Caco-2 (cell line): ENCODE results near the gene CLCN5. TPM values are rescaled to one million over a fixed set of nuclear protein-coding genes. Genes with fewer than 3 reads are reported as not detected.

Experiments used
- BruUV-seq: library from RNA; stranded (reverse); fragments of 400-500 nt; replicated peaks from 2 replicates; lab custom pipeline; 2021; lab: Mats Ljungman, UMichigan
- CTCF ChIA-PET: fragments of 300-600 bp; sonication (Branson Sonifier 250); formaldehyde crosslinking; loops from one replicate; lab custom pipeline; 2022; ENCODE audit warnings: antibody characterized with exemption; lab: Charles Lee
- POLR2A ChIA-PET: fragments of 300-600 bp; sonication (Branson Sonifier 250); formaldehyde crosslinking; loops from one replicate; lab custom pipeline; 2022; ENCODE audit warnings: antibody characterized with exemption; lab: Charles Lee
- DNase-seq, 2 experiments: peaks; one replicate each; pipeline versions ENCODE4 v3.0.0 to v3.0.0-alpha.2; 2020 to 2022
- H3K27me3 ChIP-seq: replicated peaks from 2 replicates; pipeline ENCODE4 v1.6.0; 2011; ENCODE audit warnings: low read length; ENCODE audit not compliant: control insufficient read depth, insufficient read depth
- H3K36me3 ChIP-seq: 2 replicates; pipeline ENCODE4 v1.5.1; 2011; ENCODE audit warnings: low read length; ENCODE audit not compliant: control insufficient read depth, insufficient read depth
- H3K4me1 ChIP-seq: fragments of 250-450 bp; sonication (Bioruptor Pico); 2 replicates; pipeline ENCODE4 v1.5.1; 2020; ENCODE audit warnings: mild to moderate bottlenecking
- H3K4me3 ChIP-seq: 2 replicates; pipeline ENCODE4 v1.5.1; 2011; ENCODE audit warnings: low read depth, mild to moderate bottlenecking, control low read depth, low read length
- H3K9me3 ChIP-seq: fragments of 250-450 bp; sonication (Bioruptor Pico); 2 replicates; pipeline ENCODE4 v1.5.1; 2020; ENCODE audit warnings: mild to moderate bottlenecking, moderate library complexity
- H3K27ac Mint-ChIP-seq: one replicate; pipeline ENCODE4 v1.8.0; 2022; ENCODE audit warnings: mixed read lengths; ENCODE audit not compliant: unreplicated experiment
- H3K27me3 Mint-ChIP-seq: one replicate; pipeline ENCODE4 v1.8.0; 2022; ENCODE audit warnings: mixed read lengths; ENCODE audit not compliant: insufficient read depth, unreplicated experiment
- H3K36me3 Mint-ChIP-seq: one replicate; pipeline ENCODE4 v1.8.0; 2022; ENCODE audit warnings: mild to moderate bottlenecking, mixed read lengths; ENCODE audit not compliant: insufficient read depth, unreplicated experiment
- H3K4me1 Mint-ChIP-seq: one replicate; pipeline ENCODE4 v1.8.0; 2022; ENCODE audit warnings: low read depth, mixed read lengths; ENCODE audit not compliant: unreplicated experiment
- H3K4me3 Mint-ChIP-seq: one replicate; pipeline ENCODE4 v1.8.0; 2022; ENCODE audit warnings: mild to moderate bottlenecking, moderate library complexity, mixed read lengths; ENCODE audit not compliant: unreplicated experiment
- H3K9me3 Mint-ChIP-seq: one replicate; pipeline ENCODE4 v1.8.0; 2022; ENCODE audit warnings: mixed read lengths; ENCODE audit not compliant: unreplicated experiment
- CTCF ChIP-seq, 2 experiments: fragments of 200-600 bp in 1 of 2; IDR thresholded peaks; 1 replicate in 1 of 2; 2 replicates in 1 of 2; pipeline versions ENCODE4 v1.5.1 to v1.8.0; 2011 to 2022; ENCODE audit warnings: antibody characterized with exemption in 1 of 2, control low read depth in 1 of 2, inconsistent platforms in 1 of 2, low read depth in 1 of 2, low read length in 1 of 2, mild to moderate bottlenecking in 1 of 2, moderate library complexity in 1 of 2; ENCODE audit not compliant: insufficient read depth in 1 of 2, severe bottlenecking in 1 of 2, unreplicated experiment in 1 of 2
- intact Hi-C: fragments of 100-400 bp; cut with micrococcal nuclease; formaldehyde crosslinking; loops from one replicate; pipeline ENCODE4 v1.10.0; 2022; ENCODE audit not compliant: unreplicated experiment
- total RNA-seq: library from RNA; stranded (reverse); gene quantifications from 2 replicates; pipeline ENCODE4 v1.2.3, GENCODE V29; 2022

CLCN5 gene
- total RNA-seq, 1 experiment from 2014 or later, result 61.0 TPM

GRCh38 chrX:49960061-49960460 is 37.7 kb downstream of the CLCN5 start:
- POLR2A ChIA-PET, result no interaction called here
- Mint-ChIP-seq H3K36me3 (no peaks in the 10 kb centered on the region), H3K4me3 (no peak overlapping the region), H3K27ac (no peak overlapping the region), H3K9me3 (no peaks in the 10 kb centered on the region), H3K4me1 (no peaks in the 10 kb centered on the region), H3K27me3 (no peaks in the 10 kb centered on the region)
- Histone ChIP-seq H3K36me3 (no peaks in the 10 kb centered on the region), H3K4me3 (no peak overlapping the region), H3K4me1 (no peaks in the 10 kb centered on the region), H3K27me3 (no peaks in the 10 kb centered on the region), H3K9me3 (no peaks in the 10 kb centered on the region)
- CTCF ChIA-PET, result no interaction called here
- no TSS peak for BruUV-seq
- no peak for DNase-seq
- TF ChIP-seq CTCF (IDR thresholded peaks at IDR 0.05; ENCODE audit: insufficient read depth in 1 of 2, low read depth in 1 of 2, low read length in 1 of 2, severe bottlenecking in 1 of 2, unreplicated experiment in 1 of 2), result no peak
- intact Hi-C loops, result no loop called here

- Histone ChIP-seq H3K36me3 (no peaks in the 10 kb centered on the region), H3K4me3 (no peak overlapping the region), H3K9me3 (no peaks in the 10 kb centered on the region), H3K27me3 (no peaks in the 10 kb centered on the region), H3K4me1 (no peaks in the 10 kb centered on the region)
- ChIA-PET CTCF (no interaction called here), POLR2A (no interaction called here)
- no peak for DNase-seq
- Mint-ChIP-seq H3K36me3 (peaks cover 25% of the 10 kb centered on the region), H3K27me3 (no peaks in the 10 kb centered on the region), H3K4me3 (no peak overlapping the region), H3K9me3 (no peaks in the 10 kb centered on the region), H3K4me1 (peaks cover 14% of the 10 kb centered on the region), H3K27ac (no peak overlapping the region)
- intact Hi-C loops, result no loop called here
- no peak for TF ChIP-seq CTCF (IDR thresholded peaks at IDR 0.05; ENCODE audit: insufficient read depth in 1 of 2, low read depth in 1 of 2, low read length in 1 of 2, severe bottlenecking in 1 of 2, unreplicated experiment in 1 of 2)
- BruUV-seq, result no TSS peak
These were observed 48.3 kb downstream of the CLCN5 start for GRCh38 chrX:49970674-49971073.

- Histone ChIP-seq H3K27me3 (no peaks in the 10 kb centered on the region), H3K4me1 (no peaks in the 10 kb centered on the region), H3K4me3 (no peak overlapping the region), H3K9me3 (no peaks in the 10 kb centered on the region), H3K36me3 (no peaks in the 10 kb centered on the region)
- no peaks in the 10 kb centered on the region for H3K9me3 Mint-ChIP-seq
- no peak for TF ChIP-seq CTCF (IDR thresholded peaks at IDR 0.05; ENCODE audit: insufficient read depth in 1 of 2, low read depth in 1 of 2, low read length in 1 of 2, severe bottlenecking in 1 of 2, unreplicated experiment in 1 of 2)
- POLR2A ChIA-PET, result no interaction called here
- no peaks in the 10 kb centered on the region for H3K27me3 Mint-ChIP-seq
- no TSS peak for BruUV-seq
- no peak overlapping the region for H3K27ac Mint-ChIP-seq
- no peak for DNase-seq
- CTCF ChIA-PET, result no interaction called here
- peaks cover 29% of the 10 kb centered on the region for H3K4me1 Mint-ChIP-seq
- peaks cover 26% of the 10 kb centered on the region for H3K36me3 Mint-ChIP-seq
- no peak overlapping the region for H3K4me3 Mint-ChIP-seq
- intact Hi-C loops, result no loop called here
These were observed 50.0 kb downstream of the CLCN5 start for GRCh38 chrX:49972328-49972860.
